HepG2 (cell line): ENCODE data around the gene E2F1. TPM values are rescaled to one million over a fixed set of nuclear protein-coding genes. Genes with fewer than 3 reads are reported as not detected.

Source experiments
- ATAC-seq: fragments of 200-7000 bp; cut with Tn5 transposase; 3 replicates; pipeline ENCODE4 v1.9.1; 2020; ENCODE audit warnings: mild to moderate bottlenecking, moderate library complexity
- BruUV-seq: library from RNA; stranded (reverse); fragments of 400-500 nt; replicated peaks from 2 replicates; lab custom pipeline; 2021; lab: Mats Ljungman, UMichigan
- CTCF ChIA-PET: fragments of 300-600 bp; formaldehyde crosslinking; extraction: SDS; loops from one replicate; lab custom pipeline; 2021; ENCODE audit warnings: low total read pairs, inconsistent platforms, low intra/inter-chr PET ratio; lab: Yijun Ruan, JAX
- POLR2A ChIA-PET: fragments of 350-600 bp; sonication (Branson Sonifier 250); formaldehyde crosslinking; loops from one replicate; lab custom pipeline; 2020; ENCODE audit warnings: antibody characterized with exemption, inconsistent platforms; lab: Yijun Ruan, JAX
- DNase-seq: peaks from one replicate; pipeline ENCODE4 v3.0.0-alpha.2; 2015; ENCODE audit warnings: low spot score
- FAIRE-seq: peaks from 3 replicates; lab custom pipeline; 2011; peaks lifted over from hg19 to GRCh38; lab: Jason Lieb, UNC
- H2AFZ ChIP-seq: one replicate; pipeline ENCODE4 v1.6.1; 2011; ENCODE audit warnings: low read length, inconsistent platforms
- H3K27ac ChIP-seq: fragments of 300-600 bp; 3 replicates; pipeline ENCODE4 v1.8.0; 2011; ENCODE audit warnings: mixed run types, mild to moderate bottlenecking, mixed read lengths, low read length, inconsistent platforms; ENCODE audit not compliant: insufficient read depth; ENCODE audit errors: extremely low read length
- H3K27me3 ChIP-seq, 2 experiments: fragments of 200-600 bp in 1 of 2; 2 replicates in 1 of 2; 3 replicates in 1 of 2; pipeline versions ENCODE4 v1.6.0 to v1.8.0; 2011; ENCODE audit warnings: low read length in 2 of 2, mild to moderate bottlenecking in 2 of 2, moderate library complexity in 2 of 2, inconsistent platforms in 1 of 2; ENCODE audit not compliant: insufficient read depth in 2 of 2, control insufficient read depth in 1 of 2
- H3K36me3 ChIP-seq, 2 experiments: fragments of 200-600 bp in 1 of 2; replicated peaks in 1 of 2; 2 replicates in 1 of 2; 3 replicates in 1 of 2; pipeline versions ENCODE4 v1.5.1 to v1.8.0; 2011; ENCODE audit warnings: low read length in 2 of 2, inconsistent platforms in 1 of 2; ENCODE audit not compliant: insufficient read depth in 2 of 2, control insufficient read depth in 1 of 2
- H3K4me1 ChIP-seq: 2 replicates; pipeline ENCODE4 v1.5.1; 2012; ENCODE audit warnings: low read length, inconsistent platforms; ENCODE audit not compliant: insufficient read depth
- H3K4me2 ChIP-seq: 2 replicates; pipeline ENCODE4 v1.6.0; 2011; ENCODE audit warnings: low read depth, low read length, inconsistent platforms
- H3K4me3 ChIP-seq, 3 experiments: fragments of 200-600 bp in 1 of 3; sonication (generic), shearing (Covaris generic) in 1 of 3; replicated peaks in 1 of 3; 2 replicates each; pipeline ENCODE4 v1.5.1; 2011 to 2016; ENCODE audit warnings: low read length in 3 of 3, inconsistent platforms in 2 of 3, low read depth in 2 of 3, mild to moderate bottlenecking in 2 of 3, control low read depth in 1 of 3, mixed read lengths in 1 of 3; ENCODE audit not compliant: insufficient read depth in 1 of 3
- H3K79me2 ChIP-seq: one replicate; pipeline ENCODE4 v1.6.1; 2011; ENCODE audit warnings: low read length, inconsistent platforms; ENCODE audit not compliant: insufficient read depth
- H3K9ac ChIP-seq: 2 replicates; pipeline ENCODE4 v1.6.0; 2011; ENCODE audit warnings: mild to moderate bottlenecking, low read depth, low read length, inconsistent platforms; ENCODE audit not compliant: insufficient read depth
- H3K9me3 ChIP-seq: 2 replicates; pipeline ENCODE4 v1.5.1; 2012; ENCODE audit warnings: mild to moderate bottlenecking, low read length
- H4K20me1 ChIP-seq: 2 replicates; pipeline ENCODE4 v1.6.0; 2011; ENCODE audit warnings: inconsistent platforms, mild to moderate bottlenecking, low read length, moderate library complexity; ENCODE audit not compliant: insufficient read depth
- PITX1 ChIP-seq: sonication (generic); formaldehyde crosslinking; IDR thresholded peaks from 2 replicates; pipeline ENCODE4 v1.5.1; 2020; ENCODE audit warnings: mild to moderate bottlenecking, missing genetic modification reagents
- ZNF788 ChIP-seq: sonication (generic); formaldehyde crosslinking; IDR thresholded peaks from 2 replicates; pipeline ENCODE4 v1.5.0; 2020; ENCODE audit warnings: mild to moderate bottlenecking, missing genetic modification reagents, borderline replicate concordance
- WGBS: methylation state at CpG from one replicate; pipeline ENCODE4 v1.1.6; 2017; ENCODE audit warnings: low lambda C conversion rate; 5-methylcytosine and 5-hydroxymethylcytosine counted together
- in situ Hi-C: cut with HindIII; loops from 2 replicates; pipeline ENCODE4 v1.10.0; 2017; ENCODE audit warnings: low pct_unique_long_range_greater_than_20kb; ENCODE audit not compliant: extremely low pct_ligation_motif_present
- intact Hi-C: fragments of 100-400 bp; cut with micrococcal nuclease; formaldehyde crosslinking; loops from one replicate; pipeline ENCODE4 v1.10.0; 2022; ENCODE audit not compliant: unreplicated experiment
- polyA plus RNA-seq, 8 experiments: library from polyadenylated mRNA; depleted of rRNA in 3 of 8; stranded (reverse) in 7 of 8; unstranded in 1 of 8; fragments of >200 nt; fragmentation: Illumina TruSeq in 4 of 8; extraction: Trizol in 4 of 8; gene quantifications; 2 replicates each; pipeline versions ENCODE4 v1.2.1 to v1.2.3, GENCODE V29; 2011 to 2016; ENCODE audit warnings: low read depth in 4 of 8, missing spikeins in 1 of 8, mixed read lengths in 1 of 8; ENCODE audit not compliant: insufficient read depth in 1 of 8
- total RNA-seq, 5 experiments: library from RNA; depleted of rRNA; stranded (reverse); fragments of >200 nt; fragmentation: Illumina TruSeq; extraction: Trizol; gene quantifications; 2 replicates each; pipeline ENCODE4 v1.2.3, GENCODE V29; 2016; ENCODE audit warnings: low read depth in 1 of 5
- TF ChIP-seq, protein P1 (sequence below): fragments of 450-650 bp; IDR thresholded peaks from 2 replicates; pipeline ENCODE4 v1.6.1; 2017; ENCODE audit warnings: mild to moderate bottlenecking
- TF ChIP-seq, protein P2 (sequence below): sonication (generic); formaldehyde crosslinking; IDR thresholded peaks from 2 replicates; pipeline ENCODE4 v1.4.0; 2020; ENCODE audit warnings: missing genetic modification reagents, mild to moderate bottlenecking, borderline replicate concordance
- TF ChIP-seq, protein P3 (sequence below): sonication (generic); formaldehyde crosslinking; IDR thresholded peaks from 2 replicates; pipeline ENCODE4 v1.9.0; 2022; ENCODE audit warnings: missing genetic modification reagents, mild to moderate bottlenecking, borderline replicate concordance

The E2F1 gene
- total and polyA plus RNA-seq, 2 of the 13 experiments (the other 11 are each of a cell fraction or from before 2014, with no cell fraction given): 25.5 to 39.4 TPM

DNA sequence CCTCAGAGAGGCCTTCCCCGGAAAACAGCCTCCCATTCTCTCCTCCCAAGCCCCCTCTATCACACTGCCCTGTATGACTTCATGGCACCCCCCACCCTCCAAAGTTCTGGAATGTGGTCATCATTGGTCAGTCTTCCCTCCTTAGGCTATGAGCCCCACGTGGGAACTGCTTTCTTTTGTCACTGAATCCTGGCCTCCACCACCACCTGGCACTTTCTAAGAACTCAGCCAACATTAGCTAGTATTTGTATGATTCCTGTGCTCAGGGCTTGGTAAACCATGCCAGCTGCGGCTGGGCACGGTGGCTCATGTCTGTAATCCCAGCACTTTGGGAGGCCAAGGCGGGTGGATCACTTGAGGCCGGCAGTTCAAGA, 8.4 kb upstream of the E2F1 start:
- no peak overlapping the region for H3K4me3 ChIP-seq
- FAIRE-seq (no peak), ATAC-seq (no peak; the same call in 2 of the 3 replicates), DNase-seq (no peak)
- H3K27ac ChIP-seq: no peak overlapping the region
- H2AFZ ChIP-seq: no peak overlapping the region
- H3K4me1 ChIP-seq: peaks cover 52% of the 10 kb centered on the region
- no peaks in the 10 kb centered on the region for H4K20me1 ChIP-seq
- ChIA-PET CTCF (no interaction called here), POLR2A (interaction anchor here (2.0 kb wide), 1 partner anchor 9 kb away, joined by 6 read pairs; no protein-coding TSS in a partner anchor)
- BruUV-seq: no TSS peak
- H3K79me2 ChIP-seq: no peaks in the 10 kb centered on the region
- H3K9ac ChIP-seq: no peak overlapping the region
- TF ChIP-seq, protein P1, sequence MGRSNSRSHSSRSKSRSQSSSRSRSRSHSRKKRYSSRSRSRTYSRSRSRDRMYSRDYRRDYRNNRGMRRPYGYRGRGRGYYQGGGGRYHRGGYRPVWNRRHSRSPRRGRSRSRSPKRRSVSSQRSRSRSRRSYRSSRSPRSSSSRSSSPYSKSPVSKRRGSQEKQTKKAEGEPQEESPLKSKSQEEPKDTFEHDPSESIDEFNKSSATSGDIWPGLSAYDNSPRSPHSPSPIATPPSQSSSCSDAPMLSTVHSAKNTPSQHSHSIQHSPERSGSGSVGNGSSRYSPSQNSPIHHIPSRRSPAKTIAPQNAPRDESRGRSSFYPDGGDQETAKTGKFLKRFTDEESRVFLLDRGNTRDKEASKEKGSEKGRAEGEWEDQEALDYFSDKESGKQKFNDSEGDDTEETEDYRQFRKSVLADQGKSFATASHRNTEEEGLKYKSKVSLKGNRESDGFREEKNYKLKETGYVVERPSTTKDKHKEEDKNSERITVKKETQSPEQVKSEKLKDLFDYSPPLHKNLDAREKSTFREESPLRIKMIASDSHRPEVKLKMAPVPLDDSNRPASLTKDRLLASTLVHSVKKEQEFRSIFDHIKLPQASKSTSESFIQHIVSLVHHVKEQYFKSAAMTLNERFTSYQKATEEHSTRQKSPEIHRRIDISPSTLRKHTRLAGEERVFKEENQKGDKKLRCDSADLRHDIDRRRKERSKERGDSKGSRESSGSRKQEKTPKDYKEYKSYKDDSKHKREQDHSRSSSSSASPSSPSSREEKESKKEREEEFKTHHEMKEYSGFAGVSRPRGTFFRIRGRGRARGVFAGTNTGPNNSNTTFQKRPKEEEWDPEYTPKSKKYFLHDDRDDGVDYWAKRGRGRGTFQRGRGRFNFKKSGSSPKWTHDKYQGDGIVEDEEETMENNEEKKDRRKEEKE: no peak
- no peak for TF ChIP-seq PITX1 (CRISPR knock-in tag)
- TF ChIP-seq, protein P2, sequence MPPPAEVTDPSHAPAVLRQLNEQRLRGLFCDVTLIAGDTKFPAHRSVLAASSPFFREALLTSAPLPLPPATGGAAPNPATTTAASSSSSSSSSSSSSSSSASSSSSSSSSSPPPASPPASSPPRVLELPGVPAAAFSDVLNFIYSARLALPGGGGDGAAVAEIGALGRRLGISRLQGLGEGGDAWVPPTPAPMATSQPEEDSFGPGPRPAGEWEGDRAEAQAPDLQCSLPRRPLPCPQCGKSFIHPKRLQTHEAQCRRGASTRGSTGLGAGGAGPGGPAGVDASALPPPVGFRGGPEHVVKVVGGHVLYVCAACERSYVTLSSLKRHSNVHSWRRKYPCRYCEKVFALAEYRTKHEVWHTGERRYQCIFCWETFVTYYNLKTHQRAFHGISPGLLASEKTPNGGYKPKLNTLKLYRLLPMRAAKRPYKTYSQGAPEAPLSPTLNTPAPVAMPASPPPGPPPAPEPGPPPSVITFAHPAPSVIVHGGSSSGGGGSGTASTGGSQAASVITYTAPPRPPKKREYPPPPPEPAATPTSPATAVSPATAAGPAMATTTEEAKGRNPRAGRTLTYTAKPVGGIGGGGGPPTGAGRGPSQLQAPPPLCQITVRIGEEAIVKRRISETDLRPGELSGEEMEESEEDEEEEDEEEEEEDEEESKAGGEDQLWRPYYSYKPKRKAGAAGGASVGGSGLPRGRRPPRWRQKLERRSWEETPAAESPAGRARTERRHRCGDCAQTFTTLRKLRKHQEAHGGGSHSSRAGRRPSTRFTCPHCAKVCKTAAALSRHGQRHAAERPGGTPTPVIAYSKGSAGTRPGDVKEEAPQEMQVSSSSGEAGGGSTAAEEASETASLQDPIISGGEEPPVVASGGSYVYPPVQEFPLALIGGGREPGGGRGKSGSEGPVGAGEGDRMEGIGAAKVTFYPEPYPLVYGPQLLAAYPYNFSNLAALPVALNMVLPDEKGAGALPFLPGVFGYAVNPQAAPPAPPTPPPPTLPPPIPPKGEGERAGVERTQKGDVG: 0 out of 2 replicates have a peak, but pooled peaks have one; percentile 2
- TF ChIP-seq ZNF788 (CRISPR knock-in tag): 0 out of 2 replicates have a peak, but pooled peaks have one; percentile 35
- TF ChIP-seq, protein P3, sequence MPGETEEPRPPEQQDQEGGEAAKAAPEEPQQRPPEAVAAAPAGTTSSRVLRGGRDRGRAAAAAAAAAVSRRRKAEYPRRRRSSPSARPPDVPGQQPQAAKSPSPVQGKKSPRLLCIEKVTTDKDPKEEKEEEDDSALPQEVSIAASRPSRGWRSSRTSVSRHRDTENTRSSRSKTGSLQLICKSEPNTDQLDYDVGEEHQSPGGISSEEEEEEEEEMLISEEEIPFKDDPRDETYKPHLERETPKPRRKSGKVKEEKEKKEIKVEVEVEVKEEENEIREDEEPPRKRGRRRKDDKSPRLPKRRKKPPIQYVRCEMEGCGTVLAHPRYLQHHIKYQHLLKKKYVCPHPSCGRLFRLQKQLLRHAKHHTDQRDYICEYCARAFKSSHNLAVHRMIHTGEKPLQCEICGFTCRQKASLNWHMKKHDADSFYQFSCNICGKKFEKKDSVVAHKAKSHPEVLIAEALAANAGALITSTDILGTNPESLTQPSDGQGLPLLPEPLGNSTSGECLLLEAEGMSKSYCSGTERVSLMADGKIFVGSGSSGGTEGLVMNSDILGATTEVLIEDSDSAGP (CRISPR knock-in tag): 0 out of 2 replicates have a peak, but pooled peaks have one; percentile 15
- H3K9me3 ChIP-seq: no peaks in the 10 kb centered on the region
- intact Hi-C loops: no loop called here
- 64% methylated on average over 6 of the region's 6 CpGs for WGBS
- no peaks in the 10 kb centered on the region for H3K27me3 ChIP-seq
- H3K36me3 ChIP-seq: no peaks in the 10 kb centered on the region
- no peak overlapping the region for H3K4me2 ChIP-seq
- in situ Hi-C loops: no loop called here
